HepG2 (cell line): Measurements from ENCODE around the gene TDRD5. TPM values are rescaled to one million over a fixed set of nuclear protein-coding genes. Genes with fewer than 3 reads are reported as not detected.

Source experiments
- ATAC-seq: fragments of 200-7000 bp; cut with Tn5 transposase; 3 replicates; pipeline ENCODE4 v1.9.1; 2020; ENCODE audit warnings: mild to moderate bottlenecking, moderate library complexity
- BruUV-seq: library from RNA; stranded (reverse); fragments of 400-500 nt; replicated peaks from 2 replicates; lab custom pipeline; 2021; lab: Mats Ljungman, UMichigan
- CTCF ChIA-PET: fragments of 300-600 bp; formaldehyde crosslinking; extraction: SDS; loops from one replicate; lab custom pipeline; 2021; ENCODE audit warnings: low total read pairs, inconsistent platforms, low intra/inter-chr PET ratio; lab: Yijun Ruan, JAX
- POLR2A ChIA-PET: fragments of 350-600 bp; sonication (Branson Sonifier 250); formaldehyde crosslinking; loops from one replicate; lab custom pipeline; 2020; ENCODE audit warnings: antibody characterized with exemption, inconsistent platforms; lab: Yijun Ruan, JAX
- DNase-seq: peaks from one replicate; pipeline ENCODE4 v3.0.0-alpha.2; 2015; ENCODE audit warnings: low spot score
- FAIRE-seq: peaks from 3 replicates; lab custom pipeline; 2011; peaks lifted over from hg19 to GRCh38; lab: Jason Lieb, UNC
- H2AFZ ChIP-seq: one replicate; pipeline ENCODE4 v1.6.1; 2011; ENCODE audit warnings: low read length, inconsistent platforms
- H3K27ac ChIP-seq: fragments of 300-600 bp; 3 replicates; pipeline ENCODE4 v1.8.0; 2011; ENCODE audit warnings: mixed run types, mild to moderate bottlenecking, mixed read lengths, low read length, inconsistent platforms; ENCODE audit not compliant: insufficient read depth; ENCODE audit errors: extremely low read length
- H3K27me3 ChIP-seq, 2 experiments: fragments of 200-600 bp in 1 of 2; 2 replicates in 1 of 2; 3 replicates in 1 of 2; pipeline versions ENCODE4 v1.6.0 to v1.8.0; 2011; ENCODE audit warnings: low read length in 2 of 2, mild to moderate bottlenecking in 2 of 2, moderate library complexity in 2 of 2, inconsistent platforms in 1 of 2; ENCODE audit not compliant: insufficient read depth in 2 of 2, control insufficient read depth in 1 of 2
- H3K36me3 ChIP-seq, 2 experiments: fragments of 200-600 bp in 1 of 2; replicated peaks in 1 of 2; 2 replicates in 1 of 2; 3 replicates in 1 of 2; pipeline versions ENCODE4 v1.5.1 to v1.8.0; 2011; ENCODE audit warnings: low read length in 2 of 2, inconsistent platforms in 1 of 2; ENCODE audit not compliant: insufficient read depth in 2 of 2, control insufficient read depth in 1 of 2
- H3K4me1 ChIP-seq: 2 replicates; pipeline ENCODE4 v1.5.1; 2012; ENCODE audit warnings: low read length, inconsistent platforms; ENCODE audit not compliant: insufficient read depth
- H3K4me2 ChIP-seq: 2 replicates; pipeline ENCODE4 v1.6.0; 2011; ENCODE audit warnings: low read depth, low read length, inconsistent platforms
- H3K4me3 ChIP-seq, 3 experiments: fragments of 200-600 bp in 1 of 3; sonication (generic), shearing (Covaris generic) in 1 of 3; replicated peaks in 1 of 3; 2 replicates each; pipeline ENCODE4 v1.5.1; 2011 to 2016; ENCODE audit warnings: low read length in 3 of 3, inconsistent platforms in 2 of 3, low read depth in 2 of 3, mild to moderate bottlenecking in 2 of 3, control low read depth in 1 of 3, mixed read lengths in 1 of 3; ENCODE audit not compliant: insufficient read depth in 1 of 3
- H3K79me2 ChIP-seq: one replicate; pipeline ENCODE4 v1.6.1; 2011; ENCODE audit warnings: low read length, inconsistent platforms; ENCODE audit not compliant: insufficient read depth
- H3K9ac ChIP-seq: 2 replicates; pipeline ENCODE4 v1.6.0; 2011; ENCODE audit warnings: mild to moderate bottlenecking, low read depth, low read length, inconsistent platforms; ENCODE audit not compliant: insufficient read depth
- H3K9me3 ChIP-seq: 2 replicates; pipeline ENCODE4 v1.5.1; 2012; ENCODE audit warnings: mild to moderate bottlenecking, low read length
- H4K20me1 ChIP-seq: 2 replicates; pipeline ENCODE4 v1.6.0; 2011; ENCODE audit warnings: inconsistent platforms, mild to moderate bottlenecking, low read length, moderate library complexity; ENCODE audit not compliant: insufficient read depth
- NCOR1 ChIP-seq: fragments of 200-600 bp; sonication (generic); IDR thresholded peaks from 2 replicates; pipeline ENCODE4 v1.7.0; 2017; ENCODE audit warnings: antibody characterized with exemption, low read length, borderline replicate concordance
- SIX4 ChIP-seq: sonication (generic); formaldehyde crosslinking; IDR thresholded peaks from 2 replicates; pipeline ENCODE4 v1.4.0; 2020; ENCODE audit warnings: missing genetic modification reagents
- ZBTB37 ChIP-seq: sonication (generic); formaldehyde crosslinking; IDR thresholded peaks from 2 replicates; pipeline ENCODE4 v1.4.0; 2020; ENCODE audit warnings: mild to moderate bottlenecking, missing genetic modification reagents
- ZBTB49 ChIP-seq: sonication (generic); formaldehyde crosslinking; IDR thresholded peaks from 2 replicates; pipeline ENCODE4 v1.4.0; 2020; ENCODE audit warnings: missing genetic modification reagents, borderline replicate concordance
- ZMAT5 ChIP-seq: sonication (generic); formaldehyde crosslinking; IDR thresholded peaks from 2 replicates; pipeline ENCODE4 v1.5.0; 2020; ENCODE audit warnings: mild to moderate bottlenecking, low read depth, missing genetic modification reagents, borderline replicate concordance
- ZNF83 ChIP-seq: sonication (generic); formaldehyde crosslinking; IDR thresholded peaks from 2 replicates; pipeline ENCODE4 v1.4.0; 2020; ENCODE audit warnings: missing genetic modification reagents, mild to moderate bottlenecking, borderline replicate concordance
- WGBS: methylation state at CpG from one replicate; pipeline ENCODE4 v1.1.6; 2017; ENCODE audit warnings: low lambda C conversion rate; 5-methylcytosine and 5-hydroxymethylcytosine counted together
- in situ Hi-C: cut with HindIII; loops from 2 replicates; pipeline ENCODE4 v1.10.0; 2017; ENCODE audit warnings: low pct_unique_long_range_greater_than_20kb; ENCODE audit not compliant: extremely low pct_ligation_motif_present
- intact Hi-C: fragments of 100-400 bp; cut with micrococcal nuclease; formaldehyde crosslinking; loops from one replicate; pipeline ENCODE4 v1.10.0; 2022; ENCODE audit not compliant: unreplicated experiment
- polyA plus RNA-seq, 8 experiments: library from polyadenylated mRNA; depleted of rRNA in 3 of 8; stranded (reverse) in 7 of 8; unstranded in 1 of 8; fragments of >200 nt; fragmentation: Illumina TruSeq in 4 of 8; extraction: Trizol in 4 of 8; gene quantifications; 2 replicates each; pipeline versions ENCODE4 v1.2.1 to v1.2.3, GENCODE V29; 2011 to 2016; ENCODE audit warnings: low read depth in 4 of 8, missing spikeins in 1 of 8, mixed read lengths in 1 of 8; ENCODE audit not compliant: insufficient read depth in 1 of 8
- total RNA-seq, 5 experiments: library from RNA; depleted of rRNA; stranded (reverse); fragments of >200 nt; fragmentation: Illumina TruSeq; extraction: Trizol; gene quantifications; 2 replicates each; pipeline ENCODE4 v1.2.3, GENCODE V29; 2016; ENCODE audit warnings: low read depth in 1 of 5

Gene TDRD5
- total and polyA plus RNA-seq, 2 of the 13 experiments (the other 11 are each of a cell fraction or from before 2014, with no cell fraction given): not detected

DNA sequence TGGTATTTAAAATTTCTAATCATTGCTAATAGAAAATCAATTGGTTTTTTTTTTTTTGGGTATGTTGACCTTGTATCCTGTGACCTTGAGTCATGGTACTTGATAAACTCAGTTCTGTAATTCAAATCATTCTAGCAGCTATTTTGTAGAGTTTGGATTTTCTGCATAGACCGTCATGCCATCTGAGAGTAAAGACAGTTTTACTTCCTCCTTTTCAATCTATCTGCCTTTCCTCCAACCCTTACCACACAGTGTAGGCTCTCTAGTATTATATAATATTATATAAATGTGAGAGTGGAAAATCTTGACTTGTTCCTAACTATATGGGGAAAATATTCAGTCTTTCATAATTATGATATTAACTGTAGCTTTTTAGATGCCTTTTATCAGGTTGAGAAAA, 7.0 kb downstream of the TDRD5 start:
- intact Hi-C loops: no loop called here
- POLR2A ChIA-PET: no interaction called here
- CTCF ChIA-PET: no interaction called here
- Histone ChIP-seq H3K4me2 (no peak overlapping the region), H2AFZ (no peak overlapping the region), H3K79me2 (no peaks in the 10 kb centered on the region), H3K27ac (no peak overlapping the region), H3K9me3 (no peaks in the 10 kb centered on the region), H3K4me1 (no peaks in the 10 kb centered on the region), H3K4me3 (no peak overlapping the region), H3K9ac (no peak overlapping the region)
- no peak for FAIRE-seq
- WGBS: 0% methylated on average over 1 of the region's 1 CpG
- no TSS peak for BruUV-seq
- TF ChIP-seq ZMAT5: no peak
- TF ChIP-seq ZBTB49 (CRISPR knock-in tag): no peak
- TF ChIP-seq ZNF83 (CRISPR knock-in tag): no peak
- TF ChIP-seq NCOR1: no peak
- no peak for TF ChIP-seq SIX4 (CRISPR knock-in tag)
- no peak for TF ChIP-seq ZBTB37 (CRISPR knock-in tag)
- TF ChIP-seq, all 625 proteins: peak for 0
- in situ Hi-C loops: loop anchor here (25.0 kb wide), 1 partner anchor 336 kb away; no protein-coding TSS in a partner anchor
- DNase-seq: no peak
- Histone ChIP-seq H3K27me3 (no peaks in the 10 kb centered on the region; a peak in 1 of 5 replicates), H3K36me3 (no peaks in the 10 kb centered on the region), H4K20me1 (no peaks in the 10 kb centered on the region)
- no peak for ATAC-seq
